HepG2 (cell line): Measurements from ENCODE around the gene ITGA7.

Experiments
- CTCF ChIP-seq: sonication (generic); formaldehyde crosslinking; IDR thresholded peaks from 2 replicates; pipeline ENCODE4 v1.5.0; 2020; ENCODE audit warnings: mild to moderate bottlenecking, missing genetic modification reagents, moderate library complexity
- KDM1A ChIP-seq: IDR thresholded peaks from 2 replicates; pipeline ENCODE4 v1.6.1; 2016; ENCODE audit warnings: missing compliant biosample characterization
- NR3C1 ChIP-seq: sonication (generic); formaldehyde crosslinking; IDR thresholded peaks from 2 replicates; pipeline ENCODE4 v1.4.0; 2020; ENCODE audit warnings: missing genetic modification reagents
- PHF20 ChIP-seq: sonication (generic); formaldehyde crosslinking; IDR thresholded peaks from 2 replicates; pipeline ENCODE4 v1.5.0; 2020; ENCODE audit warnings: mild to moderate bottlenecking, missing genetic modification reagents
- ZNF138 ChIP-seq: sonication (generic); formaldehyde crosslinking; IDR thresholded peaks from 2 replicates; pipeline ENCODE4 v1.5.0; 2020; ENCODE audit warnings: mild to moderate bottlenecking, low read depth, missing genetic modification reagents

GRCh38 chr12:55653031-55653430 lies 54.7 kb downstream of the ITGA7 start:
- TF ChIP-seq ZNF138 (CRISPR knock-in tag) (no peak), NR3C1 (CRISPR knock-in tag) (no peak), PHF20 (CRISPR knock-in tag) (no peak), CTCF (CRISPR knock-in tag) (no peak), KDM1A (CRISPR knock-in tag) (no peak)
